Measurements from ENCODE around the gene CHIC2. TPM values are rescaled to one million over a fixed set of nuclear protein-coding genes. Genes with fewer than 3 reads are reported as not detected.

CHIC2 gene
- total and polyA plus RNA-seq, 2 of the 4 experiments (the other 2 are of a cell fraction): 20.4 to 26.3 TPM

DNA sequence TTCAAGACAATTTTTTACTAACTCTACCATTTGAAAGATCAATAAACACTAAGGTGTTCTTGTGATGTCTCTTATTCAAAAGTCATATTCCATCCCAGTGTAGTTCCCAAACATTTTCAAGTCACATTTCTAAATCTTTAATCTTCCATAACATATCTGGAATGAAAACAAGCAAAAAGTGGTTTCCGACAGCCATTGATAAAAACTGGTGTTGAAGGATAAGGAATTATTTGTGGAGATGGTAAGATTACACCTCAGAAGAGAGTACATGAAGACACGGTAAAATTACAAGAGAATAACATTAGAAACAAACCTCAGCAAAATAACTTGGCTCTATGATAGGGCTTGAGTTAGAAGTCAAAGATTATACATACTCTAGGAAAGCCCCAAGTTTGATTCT lies 4.3 kb downstream of the CHIC2 start:
- Histone ChIP-seq H3K9me1 (ENCODE audit: insufficient read depth, low read length) (peaks cover 4% of the 10 kb centered on the region; the same call in 1 of the 2 replicates), H3K36me3 (ENCODE audit: control insufficient read depth, insufficient read depth, low read length) (no peaks in the 10 kb centered on the region), H3K9ac (ENCODE audit: low read depth, low read length) (no peak overlapping the region), H3K18ac (ENCODE audit: low read depth, low read length) (no peak overlapping the region), H3K4ac (ENCODE audit: low read depth, low read length) (no peak overlapping the region), H4K5ac (ENCODE audit: low read depth, low read length) (no peak overlapping the region), H3K23ac (ENCODE audit: low read depth, low read length) (no peak overlapping the region), H2BK15ac (ENCODE audit: low read depth, low read length) (no peak overlapping the region), H3K9me3 (ENCODE audit: control insufficient read depth, insufficient read depth, low read length) (no peaks in the 10 kb centered on the region), H2AK5ac (ENCODE audit: low read depth, low read length) (no peak overlapping the region), H4K91ac (ENCODE audit: insufficient read depth, low read depth, low read length) (no peak overlapping the region), H3K27ac (ENCODE audit: insufficient read depth, low read length) (no peak overlapping the region), H4K8ac (ENCODE audit: low read depth in 2 of 2, low read length in 2 of 2) (no peak overlapping the region), H4K20me1 (ENCODE audit: insufficient read depth, low read length) (peaks cover 70% of the 10 kb centered on the region; the same call in 1 of the 2 replicates), H2BK20ac (ENCODE audit: low read depth, low read length) (no peak overlapping the region), H3K14ac (replicated peaks; ENCODE audit: low read depth, low read length) (no peak overlapping the region), H2AFZ (replicated peaks; ENCODE audit: low read length, poor library complexity) (no peak overlapping the region), H2BK5ac (ENCODE audit: low read depth, low read length, poor library complexity, severe bottlenecking) (no peak overlapping the region), H3K79me1 (ENCODE audit: low read depth in 1 of 2, low read length in 2 of 2) (peaks cover 5 to 44% of the 10 kb centered on the region in 2 experiments; a peak in 3 of 4 replicates), H3K4me3 (ENCODE audit: insufficient read depth, low read depth, low read length) (no peak overlapping the region), H3K27me3 (ENCODE audit: control insufficient read depth, insufficient read depth, low read length) (no peaks in the 10 kb centered on the region), H2AK9ac (replicated peaks; ENCODE audit: low read depth, low read length, poor library complexity) (no peak overlapping the region), H3K56ac (ENCODE audit: extremely low read depth, insufficient read depth, low read length) (no peak overlapping the region), H3K4me2 (ENCODE audit: low read depth, low read length) (peak overlapping the region; percentile 78), H2BK120ac (ENCODE audit: low read depth, low read length) (no peak overlapping the region), H3K4me1 (ENCODE audit: control insufficient read depth, insufficient read depth, low read length) (peaks cover 4% of the 10 kb centered on the region; the same call in 1 of the 2 replicates)
- dilution Hi-C loops (cut with HindIII; ENCODE audit: low sequenced_read_pairs, unreplicated experiment) (no loop called here), in situ Hi-C loops (cut with MboI; ENCODE audit: low sequenced_read_pairs) (loop anchor here (10.0 to 25.0 kb wide), 2 partner anchors 155 to 1048 kb away; no protein-coding TSS in a partner anchor), intact Hi-C loops (cut with micrococcal nuclease) (loop anchor here (5.0 to 10.0 kb wide), 3 partner anchors 128 to 863 kb away; no protein-coding TSS in a partner anchor)
- no peak for DNase-seq
- TF ChIP-seq, protein P1, sequence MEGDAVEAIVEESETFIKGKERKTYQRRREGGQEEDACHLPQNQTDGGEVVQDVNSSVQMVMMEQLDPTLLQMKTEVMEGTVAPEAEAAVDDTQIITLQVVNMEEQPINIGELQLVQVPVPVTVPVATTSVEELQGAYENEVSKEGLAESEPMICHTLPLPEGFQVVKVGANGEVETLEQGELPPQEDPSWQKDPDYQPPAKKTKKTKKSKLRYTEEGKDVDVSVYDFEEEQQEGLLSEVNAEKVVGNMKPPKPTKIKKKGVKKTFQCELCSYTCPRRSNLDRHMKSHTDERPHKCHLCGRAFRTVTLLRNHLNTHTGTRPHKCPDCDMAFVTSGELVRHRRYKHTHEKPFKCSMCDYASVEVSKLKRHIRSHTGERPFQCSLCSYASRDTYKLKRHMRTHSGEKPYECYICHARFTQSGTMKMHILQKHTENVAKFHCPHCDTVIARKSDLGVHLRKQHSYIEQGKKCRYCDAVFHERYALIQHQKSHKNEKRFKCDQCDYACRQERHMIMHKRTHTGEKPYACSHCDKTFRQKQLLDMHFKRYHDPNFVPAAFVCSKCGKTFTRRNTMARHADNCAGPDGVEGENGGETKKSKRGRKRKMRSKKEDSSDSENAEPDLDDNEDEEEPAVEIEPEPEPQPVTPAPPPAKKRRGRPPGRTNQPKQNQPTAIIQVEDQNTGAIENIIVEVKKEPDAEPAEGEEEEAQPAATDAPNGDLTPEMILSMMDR (conservative IDR thresholded peaks at IDR 0.05; ENCODE audit: low read depth, low read length): no peak
- TF ChIP-seq, protein P2, sequence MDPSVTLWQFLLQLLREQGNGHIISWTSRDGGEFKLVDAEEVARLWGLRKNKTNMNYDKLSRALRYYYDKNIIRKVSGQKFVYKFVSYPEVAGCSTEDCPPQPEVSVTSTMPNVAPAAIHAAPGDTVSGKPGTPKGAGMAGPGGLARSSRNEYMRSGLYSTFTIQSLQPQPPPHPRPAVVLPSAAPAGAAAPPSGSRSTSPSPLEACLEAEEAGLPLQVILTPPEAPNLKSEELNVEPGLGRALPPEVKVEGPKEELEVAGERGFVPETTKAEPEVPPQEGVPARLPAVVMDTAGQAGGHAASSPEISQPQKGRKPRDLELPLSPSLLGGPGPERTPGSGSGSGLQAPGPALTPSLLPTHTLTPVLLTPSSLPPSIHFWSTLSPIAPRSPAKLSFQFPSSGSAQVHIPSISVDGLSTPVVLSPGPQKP (IDR thresholded peaks at IDR 0.05; ENCODE audit: borderline replicate concordance, low read depth, low read length): no peak
- TF ChIP-seq FOS (IDR thresholded peaks at IDR 0.05; ENCODE audit: low read depth, low read length) (no peak), CHD1 (IDR thresholded peaks at IDR 0.05; ENCODE audit: low read depth, low read length) (no peak)
- no CpG with 5 or more reads among the region's 2 CpGs for WGBS, 2 experiments (ENCODE audit: extremely low coverage in 2 of 2, insufficient read length in 1 of 2)
- ATAC-seq (ENCODE audit: low read depth): no peak
- CTCF ChIA-PET: no interaction called here
- POLR2A ChIA-PET (ENCODE audit: unreplicated experiment): no interaction called here
- BruUV-seq (replicated peaks): no TSS peak
